ENCODE results near the gene SMYD3. TPM values are rescaled to one million over a fixed set of nuclear protein-coding genes. Genes with fewer than 3 reads are reported as not detected.

The SMYD3 gene
- total RNA-seq, 3 donors from 2014 or later: 16.8 to 28.8 (median 19.5) TPM

- Histone ChIP-seq H3K4me1 (no peaks in the 10 kb centered on the region), H3K36me3 (no peaks in the 10 kb centered on the region), H3K27ac (no peak overlapping the region), H3K27me3 (no peaks in the 10 kb centered on the region), H3K4me3 (no peak overlapping the region), H3K9me3 (no peaks in the 10 kb centered on the region)
- intact Hi-C loops (cut with DNase I; ENCODE audit: low total_unique reads): no loop called here
- TF ChIP-seq POLR2AphosphoS5 (IDR thresholded peaks at IDR 0.05) (no peak), POLR2A (IDR thresholded peaks at IDR 0.05) (no peak), CTCF (IDR thresholded peaks at IDR 0.05) (no peak)
- DNase-seq (ENCODE audit: low spot score in 2 of 2): no peak
Measured at GRCh38 chr1:246160374-246160773, 346.7 kb downstream of the SMYD3 start.

GRCh38 chr1:246159279-246160227, 347.5 kb downstream of the SMYD3 start:
- Histone ChIP-seq H3K4me1 (no peaks in the 10 kb centered on the region), H3K4me3 (no peak overlapping the region), H3K27ac (no peak overlapping the region), H3K9me3 (no peaks in the 10 kb centered on the region), H3K36me3 (no peaks in the 10 kb centered on the region), H3K27me3 (no peaks in the 10 kb centered on the region)
- DNase-seq (ENCODE audit: low spot score in 2 of 2): no peak
- intact Hi-C loops (cut with DNase I; ENCODE audit: low total_unique reads): no loop called here
- no peak for TF ChIP-seq CTCF (IDR thresholded peaks at IDR 0.05)
- TF ChIP-seq POLR2AphosphoS5 (IDR thresholded peaks at IDR 0.05): no peak
- TF ChIP-seq POLR2A (IDR thresholded peaks at IDR 0.05): no peak

- no peaks in the 10 kb centered on the region for H3K9me3 ChIP-seq
- no peaks in the 10 kb centered on the region for H3K27me3 ChIP-seq
- H3K36me3 ChIP-seq: no peaks in the 10 kb centered on the region
- no peak for TF ChIP-seq POLR2A (IDR thresholded peaks at IDR 0.05)
- TF ChIP-seq POLR2AphosphoS5 (IDR thresholded peaks at IDR 0.05): no peak
- no peak for TF ChIP-seq CTCF (IDR thresholded peaks at IDR 0.05)
- no peaks in the 10 kb centered on the region for H3K4me1 ChIP-seq
- DNase-seq (ENCODE audit: low spot score in 2 of 2): no peak
- H3K27ac ChIP-seq: no peak overlapping the region
- no peak overlapping the region for H3K4me3 ChIP-seq
- intact Hi-C loops (cut with DNase I; ENCODE audit: low total_unique reads): no loop called here
Measured at GRCh38 chr1:246158131-246158530, 348.9 kb downstream of the SMYD3 start.

- H3K9me3 ChIP-seq: no peaks in the 10 kb centered on the region
- DNase-seq (ENCODE audit: low spot score in 2 of 2): no peak
- H3K27ac ChIP-seq: no peak overlapping the region
- TF ChIP-seq CTCF (IDR thresholded peaks at IDR 0.05) (no peak), POLR2AphosphoS5 (IDR thresholded peaks at IDR 0.05) (no peak), POLR2A (IDR thresholded peaks at IDR 0.05) (no peak)
- H3K4me1 ChIP-seq: no peaks in the 10 kb centered on the region
- no peak overlapping the region for H3K4me3 ChIP-seq
- H3K27me3 ChIP-seq: no peaks in the 10 kb centered on the region
- H3K36me3 ChIP-seq: no peaks in the 10 kb centered on the region
- intact Hi-C loops (cut with DNase I; ENCODE audit: low total_unique reads): no loop called here
Measured at GRCh38 chr1:246157516-246157915, 349.6 kb downstream of the SMYD3 start.

GRCh38 chr1:246156847-246157246, 350.2 kb downstream of the SMYD3 start:
- intact Hi-C loops (cut with DNase I; ENCODE audit: low total_unique reads): no loop called here
- no peak for TF ChIP-seq POLR2AphosphoS5 (IDR thresholded peaks at IDR 0.05)
- no peak for TF ChIP-seq CTCF (IDR thresholded peaks at IDR 0.05)
- TF ChIP-seq POLR2A (IDR thresholded peaks at IDR 0.05): no peak

More at GRCh38 chr1:246156847-246157246, 350.2 kb downstream of the SMYD3 start:
- Histone ChIP-seq H3K9me3 (no peaks in the 10 kb centered on the region), H3K4me1 (no peaks in the 10 kb centered on the region), H3K36me3 (no peaks in the 10 kb centered on the region), H3K27me3 (no peaks in the 10 kb centered on the region), H3K4me3 (no peak overlapping the region), H3K27ac (peak overlapping the region in 1 of 2 donors; percentile 4)
- no peak for DNase-seq (ENCODE audit: low spot score in 2 of 2)
